Smooth muscle cell (in vitro differentiated cells): ENCODE measurements around the gene RAB30. TPM values are rescaled to one million over a fixed set of nuclear protein-coding genes. Genes with fewer than 3 reads are reported as not detected.

Experiments used
- DNase-seq: peaks from one replicate; lab custom pipeline; 2025; ENCODE audit not compliant: unreplicated experiment; lab: John Stamatoyannopoulos, UW
- H2AFZ ChIP-seq: fragments of 200-600 bp; sonication (generic); 2 replicates; pipeline ENCODE4 v1.6.0; 2016; ENCODE audit warnings: antibody characterized with exemption, low read depth, mild to moderate bottlenecking
- H3F3A ChIP-seq: fragments of 200-600 bp; sonication (generic); 2 replicates; pipeline ENCODE4 v1.6.0; 2017; ENCODE audit warnings: antibody characterized with exemption, low read depth
- H3K27ac ChIP-seq: fragments of 200-600 bp; sonication (generic); 2 replicates; pipeline ENCODE4 v1.5.1; 2016; ENCODE audit warnings: low read depth, mild to moderate bottlenecking
- H3K27me3 ChIP-seq: fragments of 200-600 bp; sonication (generic); 2 replicates; pipeline ENCODE4 v1.6.1; 2016; ENCODE audit warnings: low read depth, mild to moderate bottlenecking
- H3K36me3 ChIP-seq: fragments of 200-600 bp; sonication (generic); 2 replicates; pipeline ENCODE4 v1.5.1; 2016; ENCODE audit warnings: low read depth
- H3K4me1 ChIP-seq: fragments of 200-600 bp; sonication (generic); 2 replicates; pipeline ENCODE4 v1.5.1; 2016; ENCODE audit warnings: low read depth
- H3K4me2 ChIP-seq: fragments of 200-600 bp; sonication (generic); 2 replicates; pipeline ENCODE4 v1.6.0; 2016; ENCODE audit warnings: mild to moderate bottlenecking
- H3K4me3 ChIP-seq: fragments of 200-600 bp; sonication (generic); 2 replicates; pipeline ENCODE4 v1.5.1; 2016; ENCODE audit warnings: mild to moderate bottlenecking
- H3K79me2 ChIP-seq: fragments of 200-600 bp; sonication (generic); 2 replicates; pipeline ENCODE4 v1.6.0; 2016; ENCODE audit warnings: low read depth, mild to moderate bottlenecking
- H3K9ac ChIP-seq: fragments of 200-600 bp; sonication (generic); 2 replicates; pipeline ENCODE4 v1.6.0; 2016; ENCODE audit warnings: low read depth
- H3K9me3 ChIP-seq: fragments of 200-600 bp; sonication (generic); replicated peaks from 2 replicates; pipeline ENCODE4 v1.5.1; 2016; ENCODE audit warnings: low read depth
- H4K20me1 ChIP-seq: fragments of 200-600 bp; sonication (generic); 2 replicates; pipeline ENCODE4 v1.6.0; 2016; ENCODE audit warnings: low read depth
- WGBS: methylation state at CpG from one replicate; pipeline ENCODE4 v1.1.7; 2016; ENCODE audit warnings: low lambda C conversion rate; 5-methylcytosine and 5-hydroxymethylcytosine counted together
- polyA plus RNA-seq: library from polyadenylated mRNA; unstranded; fragments of >200 nt; fragmentation: Nextera tagmentation; extraction: Ambion mirVana; gene quantifications from 2 replicates; pipeline ENCODE4 v1.2.1, GENCODE V29; 2016
- total RNA-seq: library from RNA; depleted of rRNA; stranded (reverse); fragments of >200 nt; gene quantifications from 2 replicates; pipeline ENCODE4 v1.2.3, GENCODE V29; 2014
- TF ChIP-seq, protein P1 (sequence below): fragments of 200-600 bp; sonication (generic); IDR thresholded peaks from 2 replicates; pipeline ENCODE4 v1.5.1; 2017; ENCODE audit warnings: borderline replicate concordance, mild to moderate bottlenecking, antibody characterized with exemption; ENCODE audit not compliant: insufficient read depth, poor library complexity, severe bottlenecking

The RAB30 gene
- total and polyA plus RNA-seq, 2 experiments from 2014 or later, result 11.2 to 19.6 TPM

DNA sequence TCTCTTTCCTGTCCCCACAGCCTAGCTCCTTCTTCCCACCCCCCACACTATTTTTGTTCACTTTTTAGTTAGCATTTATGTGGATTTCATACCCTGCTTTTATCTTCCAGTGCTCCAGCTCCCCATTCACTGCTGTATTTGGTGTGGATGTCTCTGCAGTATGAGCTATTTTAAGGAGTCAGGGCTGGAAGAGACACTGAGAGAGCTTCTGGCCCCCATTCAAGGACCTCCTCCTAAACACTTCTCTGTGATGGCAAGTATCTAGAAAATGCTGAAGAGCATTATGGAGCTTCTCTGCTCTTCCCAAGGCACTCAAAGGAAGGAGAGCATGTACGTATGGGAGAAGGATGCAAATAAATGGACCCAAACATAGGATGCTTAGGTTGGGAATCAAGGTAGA, 79.5 kb downstream of the RAB30 start:
- peaks cover 18% of the 10 kb centered on the region for H3K4me1 ChIP-seq
- H3K36me3 ChIP-seq, result no peaks in the 10 kb centered on the region
- H3K27ac ChIP-seq, result no peak overlapping the region
- H3K9me3 ChIP-seq, result no peaks in the 10 kb centered on the region
- no peak overlapping the region for H2AFZ ChIP-seq
- peaks cover 16% of the 10 kb centered on the region for H3F3A ChIP-seq
- no peak overlapping the region for H3K4me2 ChIP-seq
- TF ChIP-seq, protein P1, sequence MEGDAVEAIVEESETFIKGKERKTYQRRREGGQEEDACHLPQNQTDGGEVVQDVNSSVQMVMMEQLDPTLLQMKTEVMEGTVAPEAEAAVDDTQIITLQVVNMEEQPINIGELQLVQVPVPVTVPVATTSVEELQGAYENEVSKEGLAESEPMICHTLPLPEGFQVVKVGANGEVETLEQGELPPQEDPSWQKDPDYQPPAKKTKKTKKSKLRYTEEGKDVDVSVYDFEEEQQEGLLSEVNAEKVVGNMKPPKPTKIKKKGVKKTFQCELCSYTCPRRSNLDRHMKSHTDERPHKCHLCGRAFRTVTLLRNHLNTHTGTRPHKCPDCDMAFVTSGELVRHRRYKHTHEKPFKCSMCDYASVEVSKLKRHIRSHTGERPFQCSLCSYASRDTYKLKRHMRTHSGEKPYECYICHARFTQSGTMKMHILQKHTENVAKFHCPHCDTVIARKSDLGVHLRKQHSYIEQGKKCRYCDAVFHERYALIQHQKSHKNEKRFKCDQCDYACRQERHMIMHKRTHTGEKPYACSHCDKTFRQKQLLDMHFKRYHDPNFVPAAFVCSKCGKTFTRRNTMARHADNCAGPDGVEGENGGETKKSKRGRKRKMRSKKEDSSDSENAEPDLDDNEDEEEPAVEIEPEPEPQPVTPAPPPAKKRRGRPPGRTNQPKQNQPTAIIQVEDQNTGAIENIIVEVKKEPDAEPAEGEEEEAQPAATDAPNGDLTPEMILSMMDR, result no peak
- H3K4me3 ChIP-seq, result no peak overlapping the region
- WGBS, result 100% methylated on average over 1 of the region's 1 CpG
- no peaks in the 10 kb centered on the region for H3K27me3 ChIP-seq
- no peak for DNase-seq
- H4K20me1 ChIP-seq, result peaks cover 7% of the 10 kb centered on the region
- H3K79me2 ChIP-seq, result no peaks in the 10 kb centered on the region
- H3K9ac ChIP-seq, result no peak overlapping the region

DNA sequence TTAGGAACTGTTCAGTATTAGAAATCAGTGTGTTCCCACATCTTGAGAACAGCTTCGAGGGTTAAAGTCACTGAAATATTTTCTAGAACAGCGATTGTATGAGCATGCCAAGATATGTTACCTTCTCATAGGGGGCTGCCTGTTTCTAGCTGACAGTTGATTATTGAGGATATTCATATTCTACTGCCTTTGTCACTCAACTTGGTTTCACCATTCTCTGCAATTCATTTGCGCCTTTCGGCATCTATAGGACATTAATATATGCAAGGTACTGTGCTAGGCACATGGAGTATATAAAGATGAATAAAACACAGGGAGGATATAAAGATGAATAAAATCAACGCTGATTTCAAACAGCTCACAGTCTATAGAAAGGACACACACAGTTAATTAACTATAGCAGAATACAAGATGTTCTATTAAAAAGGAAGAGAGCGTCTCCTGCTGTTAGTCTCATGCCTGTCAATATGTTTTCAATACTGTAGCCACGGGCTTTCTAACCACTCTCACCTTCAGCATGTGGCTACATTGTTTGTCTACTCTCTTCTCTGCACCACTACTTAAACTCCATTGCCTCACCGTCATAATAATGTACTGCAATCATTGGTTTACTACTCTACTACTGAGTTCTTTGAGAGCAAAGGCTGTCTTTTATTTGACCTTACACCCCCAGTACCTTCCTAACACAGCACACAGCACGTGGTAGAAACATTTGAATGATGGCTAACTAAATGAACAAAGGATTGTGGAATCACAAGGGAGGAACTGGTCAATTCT, 81.9 kb downstream of the RAB30 start:
- peaks cover 5% of the 10 kb centered on the region for H3K4me1 ChIP-seq
- peaks cover under 1% of the 10 kb centered on the region for H3F3A ChIP-seq
- H3K27ac ChIP-seq, result no peak overlapping the region
- H2AFZ ChIP-seq, result no peak overlapping the region
- no peaks in the 10 kb centered on the region for H4K20me1 ChIP-seq
- no peaks in the 10 kb centered on the region for H3K27me3 ChIP-seq
- no peaks in the 10 kb centered on the region for H3K9me3 ChIP-seq
- H3K4me2 ChIP-seq, result no peak overlapping the region
- WGBS, result 82% methylated on average over 9 of the region's 9 CpGs
- H3K4me3 ChIP-seq, result no peak overlapping the region
- H3K79me2 ChIP-seq, result no peaks in the 10 kb centered on the region
- DNase-seq, result no peak
- TF ChIP-seq, protein P1, result no peak
- no peaks in the 10 kb centered on the region for H3K36me3 ChIP-seq
- H3K9ac ChIP-seq, result no peak overlapping the region

DNA sequence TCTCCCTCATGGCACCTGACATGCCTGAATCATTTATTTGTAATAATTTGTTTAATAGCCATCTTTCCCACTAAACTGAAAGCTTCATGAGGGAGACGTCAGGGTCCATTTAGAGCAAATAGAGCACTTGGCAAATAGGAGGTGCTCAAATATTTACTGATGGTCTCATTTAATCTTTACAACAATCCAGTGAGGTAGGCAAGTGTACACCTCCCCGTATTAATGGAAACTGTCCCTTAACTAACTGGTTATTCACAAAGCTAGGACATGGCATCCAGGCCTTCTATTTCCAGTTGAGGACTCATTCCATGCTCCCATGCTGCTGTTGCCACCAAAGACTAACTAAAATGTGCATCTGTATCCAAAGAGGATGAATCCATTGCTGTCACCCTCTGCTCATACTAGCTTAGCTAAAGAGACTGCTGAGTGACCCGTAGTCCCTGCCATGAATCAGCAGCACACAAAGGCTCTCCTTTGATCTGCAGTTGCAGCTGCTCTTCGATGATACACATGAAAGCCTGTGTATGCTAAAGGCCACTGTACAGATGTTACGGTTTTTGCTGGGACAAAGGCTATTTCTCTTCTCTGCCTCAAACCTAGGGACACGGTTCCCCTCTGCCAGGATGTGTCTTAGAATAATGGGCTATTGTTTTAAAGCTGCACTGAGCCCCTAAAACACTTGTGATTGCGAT, 82.6 kb downstream of the RAB30 start:
- Histone ChIP-seq H4K20me1 (no peaks in the 10 kb centered on the region), H3K9ac (no peak overlapping the region), H3K4me3 (no peak overlapping the region), H3F3A (no peaks in the 10 kb centered on the region), H2AFZ (no peak overlapping the region), H3K4me1 (peaks cover 5% of the 10 kb centered on the region), H3K79me2 (no peaks in the 10 kb centered on the region), H3K27me3 (no peaks in the 10 kb centered on the region), H3K27ac (no peak overlapping the region), H3K4me2 (no peak overlapping the region), H3K9me3 (no peaks in the 10 kb centered on the region), H3K36me3 (peaks cover 1% of the 10 kb centered on the region)
- TF ChIP-seq, protein P1, result no peak
- 62% methylated on average over 7 of the region's 7 CpGs for WGBS
- DNase-seq, result no peak
